Left kidney (tissue), 2 donors: Measurements from ENCODE around the gene EPHA6. TPM values are rescaled to one million over a fixed set of nuclear protein-coding genes. Genes with fewer than 3 reads are reported as not detected.
"Not testable (repeated sequence)": the region's sequence is repeated elsewhere in the genome, so short reads cannot be mapped to it uniquely, and the experiment has no call there.

Experiments
- DNase-seq: peaks from one replicate; pipeline ENCODE4 v3.0.0-alpha.2; 2013
- polyA plus RNA-seq: library from polyadenylated mRNA; unstranded; fragments of 120-200 nt; gene quantifications from one replicate; pipeline ENCODE4 v1.2.1, GENCODE V29; 2013; ENCODE audit not compliant: insufficient read length

Gene EPHA6
- polyA plus RNA-seq, 1 donor = 1.2 TPM

- DNase-seq = no peak
Measured at GRCh38 chr3:97021778-97022177, 207.4 kb downstream of the EPHA6 start.

GRCh38 chr3:97025612-97026011 is 211.2 kb downstream of the EPHA6 start:
- not testable (repeated sequence) for DNase-seq

- DNase-seq = no peak
Measured at GRCh38 chr3:97029972-97030371, 215.6 kb downstream of the EPHA6 start.

GRCh38 chr3:97037294-97037943 is 223.0 kb downstream of the EPHA6 start:
- no peak for DNase-seq

GRCh38 chr3:97043411-97043810 is 229.0 kb downstream of the EPHA6 start:
- DNase-seq = no peak

- DNase-seq = no peak
Measured at GRCh38 chr3:97057365-97057764, 243.0 kb downstream of the EPHA6 start.

GRCh38 chr3:97059168-97059567 is 244.8 kb downstream of the EPHA6 start:
- DNase-seq = no peak

GRCh38 chr3:97066531-97066930 is 252.1 kb downstream of the EPHA6 start:
- DNase-seq = no peak

- DNase-seq = no peak
Measured at GRCh38 chr3:97070302-97070701, 255.9 kb downstream of the EPHA6 start.

- no peak for DNase-seq
Measured at GRCh38 chr3:97074546-97074945, 260.2 kb downstream of the EPHA6 start.

GRCh38 chr3:97076673-97077072 is 262.3 kb downstream of the EPHA6 start:
- DNase-seq = no peak

- no peak for DNase-seq
Measured at GRCh38 chr3:97089621-97090020, 275.2 kb downstream of the EPHA6 start.

- no peak for DNase-seq
Measured at GRCh38 chr3:97102641-97103040, 288.2 kb downstream of the EPHA6 start.

- DNase-seq = no peak
Measured at GRCh38 chr3:97105989-97106651, 291.7 kb downstream of the EPHA6 start.

- no peak for DNase-seq
Measured at GRCh38 chr3:97106652-97106989, 292.2 kb downstream of the EPHA6 start.

GRCh38 chr3:97108136-97108535 is 293.7 kb downstream of the EPHA6 start:
- DNase-seq = no peak

- no peak for DNase-seq
Measured at GRCh38 chr3:97111244-97111643, 296.9 kb downstream of the EPHA6 start.

- no peak for DNase-seq
Measured at GRCh38 chr3:97121386-97121785, 307.0 kb downstream of the EPHA6 start.

GRCh38 chr3:97125902-97126499 is 311.6 kb downstream of the EPHA6 start:
- no peak for DNase-seq

- no peak for DNase-seq
Measured at GRCh38 chr3:97131476-97131875, 317.1 kb downstream of the EPHA6 start.

- DNase-seq = no peak
Measured at GRCh38 chr3:97138914-97139541, 324.6 kb downstream of the EPHA6 start.

- DNase-seq = no peak
Measured at GRCh38 chr3:97148931-97149330, 334.5 kb downstream of the EPHA6 start.

GRCh38 chr3:97161169-97161568 is 346.8 kb downstream of the EPHA6 start:
- no peak for DNase-seq
